Right atrium auricular region (tissue), 2 donors: Measurements from ENCODE around the gene MYO10. TPM values are rescaled to one million over a fixed set of nuclear protein-coding genes. Genes with fewer than 3 reads are reported as not detected.
"Not testable (repeated sequence)": the region's sequence is repeated elsewhere in the genome, so short reads cannot be mapped to it uniquely, and the experiment has no call there.

Experiments
- DNase-seq: peaks from one replicate; pipeline ENCODE4 v3.0.0-alpha.2; 2019; ENCODE audit warnings: low spot score
- H3K27ac ChIP-seq, 2 donors: fragments of 200-600 bp; sonication (generic); 1 replicate in 1 of 2; 2 replicates in 1 of 2; pipeline ENCODE4 v1.5.1; 2016 to 2019
- H3K27me3 ChIP-seq, 2 donors: fragments of 200-600 bp; sonication (generic); one replicate each; pipeline versions ENCODE4 v1.5.1 to v1.6.0; 2017 to 2019
- H3K36me3 ChIP-seq: fragments of 200-600 bp; sonication (generic); one replicate; pipeline ENCODE4 v1.5.1; 2016
- H3K4me1 ChIP-seq, 2 donors: fragments of 200-600 bp; sonication (generic); one replicate each; pipeline versions ENCODE4 v1.5.1 to v1.6.0; 2017 to 2019
- H3K4me3 ChIP-seq, 2 donors: fragments of 200-600 bp; sonication (generic); 1 replicate in 1 of 2; 2 replicates in 1 of 2; pipeline ENCODE4 v1.5.1; 2017 to 2019; ENCODE audit warnings: mild to moderate bottlenecking in 1 of 2, moderate library complexity in 1 of 2
- H3K9me3 ChIP-seq, 2 donors: fragments of 200-600 bp; sonication (generic); one replicate each; pipeline ENCODE4 v1.5.1; 2019
- CTCF ChIP-seq, 2 donors: fragments of 200-600 bp; sonication (generic); IDR thresholded peaks; one replicate each; pipeline ENCODE4 v1.5.1; 2019; ENCODE audit warnings: antibody characterized with exemption in 2 of 2
- total RNA-seq, 2 donors: library from RNA; depleted of rRNA; stranded (reverse); fragments of >200 nt; gene quantifications; one replicate each; pipeline ENCODE4 v1.1.0, GENCODE V29; 2016

The MYO10 gene
- total RNA-seq, 2 donors from 2014 or later = 3.8 to 5.5 TPM

GRCh38 chr5:16768184-16768583 is 167.9 kb downstream of the MYO10 start:
- Histone ChIP-seq H3K27ac (no peak overlapping the region), H3K4me1 (no peaks in the 10 kb centered on the region), H3K36me3 (no peaks in the 10 kb centered on the region), H3K4me3 (no peak overlapping the region), H3K9me3 (no peaks in the 10 kb centered on the region), H3K27me3 (no peaks in the 10 kb centered on the region)
- TF ChIP-seq CTCF (IDR thresholded peaks at IDR 0.05) = no peak
- no peak for DNase-seq

GRCh38 chr5:16763211-16763610 is 172.9 kb downstream of the MYO10 start:
- Histone ChIP-seq H3K27me3 (no peaks in the 10 kb centered on the region), H3K36me3 (no peaks in the 10 kb centered on the region), H3K9me3 (no peaks in the 10 kb centered on the region), H3K4me1 (no peaks in the 10 kb centered on the region), H3K27ac (no peak overlapping the region), H3K4me3 (no peak overlapping the region)
- TF ChIP-seq CTCF (IDR thresholded peaks at IDR 0.05) = no peak
- DNase-seq = no peak

GRCh38 chr5:16759147-16759773 is 176.8 kb downstream of the MYO10 start:
- no peaks in the 10 kb centered on the region for H3K27me3 ChIP-seq
- H3K36me3 ChIP-seq = no peaks in the 10 kb centered on the region
- no peaks in the 10 kb centered on the region for H3K9me3 ChIP-seq
- H3K4me3 ChIP-seq = no peak overlapping the region
- TF ChIP-seq CTCF (IDR thresholded peaks at IDR 0.05) = no peak
- DNase-seq = no peak
- no peaks in the 10 kb centered on the region for H3K4me1 ChIP-seq
- no peak overlapping the region for H3K27ac ChIP-seq

GRCh38 chr5:16757989-16758501 is 178.0 kb downstream of the MYO10 start:
- TF ChIP-seq CTCF (IDR thresholded peaks at IDR 0.05) = no peak
- Histone ChIP-seq H3K4me1 (no peaks in the 10 kb centered on the region), H3K9me3 (no peaks in the 10 kb centered on the region), H3K27ac (no peak overlapping the region), H3K36me3 (no peaks in the 10 kb centered on the region), H3K4me3 (no peak overlapping the region), H3K27me3 (no peaks in the 10 kb centered on the region)
- DNase-seq = no peak

GRCh38 chr5:16757577-16757976 is 178.5 kb downstream of the MYO10 start:
- H3K27ac ChIP-seq, H3K27me3 ChIP-seq, H3K9me3 ChIP-seq, H3K36me3 ChIP-seq, H3K4me1 ChIP-seq, H3K4me3 ChIP-seq, DNase-seq: not testable (repeated sequence)

- no peak overlapping the region for H3K27ac ChIP-seq
- no peaks in the 10 kb centered on the region for H3K36me3 ChIP-seq
- no peaks in the 10 kb centered on the region for H3K27me3 ChIP-seq
- H3K4me1 ChIP-seq = no peaks in the 10 kb centered on the region
- TF ChIP-seq CTCF (IDR thresholded peaks at IDR 0.05) = no peak
- no peak for DNase-seq
- no peaks in the 10 kb centered on the region for H3K9me3 ChIP-seq
- H3K4me3 ChIP-seq = no peak overlapping the region
These were observed 178.9 kb downstream of the MYO10 start for GRCh38 chr5:16757146-16757545.
